DMS114 treated with DMSO at 0.1 percent for 48 hours (cell line): Measurements from ENCODE around the gene LIPM.
"Not testable (repeated sequence)": the region's sequence is repeated elsewhere in the genome, so short reads cannot be mapped to it uniquely, and the experiment has no call there.

ENCODE experiments used
- DNase-seq: peaks from one replicate; lab custom pipeline; 2025; ENCODE audit not compliant: unreplicated experiment; lab: John Stamatoyannopoulos, UW

LIPM gene

GRCh38 chr10:88837632-88838031 is 35.1 kb downstream of the LIPM start:
- not testable (repeated sequence) for DNase-seq

GRCh38 chr10:88838766-88839350 is 36.3 kb downstream of the LIPM start:
- no peak for DNase-seq

- DNase-seq = no peak
Observed at GRCh38 chr10:88840104-88840503, 37.6 kb downstream of the LIPM start.

GRCh38 chr10:88840881-88841280 is 38.4 kb downstream of the LIPM start:
- DNase-seq = no peak

- no peak for DNase-seq
Observed at GRCh38 chr10:88841316-88842111, 39.0 kb downstream of the LIPM start.

- no peak for DNase-seq
Observed at GRCh38 chr10:88843171-88843570, 40.6 kb downstream of the LIPM start.

- no peak for DNase-seq
Observed at GRCh38 chr10:88848499-88848898, 46.0 kb downstream of the LIPM start.

GRCh38 chr10:88849234-88849633 is 46.7 kb downstream of the LIPM start:
- no peak for DNase-seq

- no peak for DNase-seq
Observed at GRCh38 chr10:88850712-88851111, 48.2 kb downstream of the LIPM start.

- DNase-seq = no peak
Observed at GRCh38 chr10:88851706-88852105, 49.2 kb downstream of the LIPM start, which contains the start of gene ANKRD22. Gene ANKRD22, minus strand, starts transcription at chr10:88851844. Its CDS starts 237 bp downstream, at chr10:88851607.

- no peak for DNase-seq
Observed at GRCh38 chr10:88852327-88852726, 49.8 kb downstream of the LIPM start.

GRCh38 chr10:88853155-88853881 is 50.8 kb downstream of the LIPM start:
- DNase-seq = no peak

- no peak for DNase-seq
Observed at GRCh38 chr10:88854684-88855083, 52.2 kb downstream of the LIPM start.

GRCh38 chr10:88857831-88858230 is 55.3 kb downstream of the LIPM start:
- DNase-seq = no peak

GRCh38 chr10:88858491-88858890 is 56.0 kb downstream of the LIPM start:
- DNase-seq = no peak

GRCh38 chr10:88861036-88861435 is 58.5 kb downstream of the LIPM start:
- DNase-seq = no peak

GRCh38 chr10:88865281-88865876 is 62.8 kb downstream of the LIPM start:
- DNase-seq = no peak

GRCh38 chr10:88866454-88866853 is 63.9 kb downstream of the LIPM start:
- DNase-seq = no peak

GRCh38 chr10:88870089-88870488 is 67.6 kb downstream of the LIPM start:
- DNase-seq = no peak
